HK-2 (cell line): ENCODE data around the gene NPAS3.

Experiments used
- DNase-seq: peaks from one replicate; pipeline ENCODE4 v3.0.0-alpha.2; 2018; ENCODE audit not compliant: unreplicated experiment

NPAS3 gene

DNA sequence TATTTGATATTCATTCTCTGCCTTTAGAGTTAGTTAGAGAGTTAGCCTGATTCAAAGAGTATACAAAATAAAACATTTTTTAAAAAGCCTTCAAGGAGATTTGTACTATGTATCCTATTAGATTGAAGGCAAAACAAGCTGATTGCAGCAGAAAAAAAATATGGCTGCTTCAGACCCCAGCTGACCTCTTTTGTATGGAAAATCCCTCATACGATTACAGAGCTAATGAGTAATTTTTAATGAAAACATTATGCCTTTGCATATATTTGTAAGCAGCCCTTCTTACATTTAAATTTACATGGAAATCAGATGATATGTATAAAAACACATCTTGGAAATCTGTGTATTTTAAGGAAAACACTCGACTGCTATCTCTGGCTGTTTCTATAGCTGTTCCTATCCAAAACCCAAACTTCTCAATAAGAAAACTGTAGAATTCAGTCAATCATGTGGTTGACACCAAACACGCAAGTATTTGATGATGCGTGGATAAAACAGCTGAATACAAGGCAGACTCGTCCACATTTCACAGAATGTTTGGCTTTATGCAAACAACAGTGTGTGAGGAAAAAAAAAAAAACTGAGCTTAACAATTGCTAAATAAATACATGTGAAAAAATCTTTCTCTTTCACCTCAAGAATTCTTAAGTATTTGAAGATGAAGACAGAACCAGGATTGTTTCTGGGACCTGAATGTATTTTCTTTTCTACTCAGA is 736.9 kb downstream of the NPAS3 start:
- DNase-seq, result no peak

DNA sequence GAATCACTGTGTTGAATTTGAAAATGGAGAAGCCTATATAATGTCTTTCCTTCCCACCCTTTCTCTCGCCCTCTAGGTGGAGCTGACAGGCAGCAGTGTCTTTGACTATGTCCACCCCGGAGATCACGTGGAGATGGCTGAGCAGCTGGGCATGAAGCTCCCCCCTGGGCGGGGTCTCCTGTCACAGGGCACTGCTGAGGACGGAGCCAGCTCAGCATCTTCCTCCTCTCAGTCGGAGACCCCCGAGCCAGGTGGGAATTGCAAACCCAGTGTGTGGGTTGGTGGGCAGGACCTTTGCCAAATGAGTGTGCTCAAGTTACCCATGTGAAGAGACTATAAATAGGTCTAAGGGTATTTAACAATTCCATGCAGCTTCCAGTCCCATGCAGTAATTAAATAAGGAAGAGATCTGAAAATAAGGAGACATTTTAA is 737.5 kb downstream of the NPAS3 start:
- DNase-seq, result peak; percentile 67

GRCh38 chr14:33676891-33677290 is 738.2 kb downstream of the NPAS3 start:
- no peak for DNase-seq

DNA sequence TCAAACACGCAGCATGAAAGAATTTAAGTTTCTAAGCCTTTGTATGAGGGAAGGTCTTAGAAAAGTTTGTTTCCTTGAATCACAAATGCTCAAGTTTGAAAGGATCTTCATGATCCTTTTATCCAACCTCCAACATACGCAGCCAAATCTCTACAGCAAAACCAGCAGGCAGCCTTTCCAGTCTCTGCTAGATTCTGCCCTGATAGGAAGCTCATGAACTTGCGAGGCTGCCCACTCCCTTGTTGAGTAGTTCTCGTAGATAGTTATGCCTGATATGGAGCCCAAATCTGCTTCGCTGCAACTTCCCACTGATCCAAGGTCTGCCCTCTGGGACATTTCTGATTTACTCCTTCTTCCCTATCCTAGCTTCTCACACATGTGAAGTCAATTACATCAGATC is 739.3 kb downstream of the NPAS3 start:
- no peak for DNase-seq

DNA sequence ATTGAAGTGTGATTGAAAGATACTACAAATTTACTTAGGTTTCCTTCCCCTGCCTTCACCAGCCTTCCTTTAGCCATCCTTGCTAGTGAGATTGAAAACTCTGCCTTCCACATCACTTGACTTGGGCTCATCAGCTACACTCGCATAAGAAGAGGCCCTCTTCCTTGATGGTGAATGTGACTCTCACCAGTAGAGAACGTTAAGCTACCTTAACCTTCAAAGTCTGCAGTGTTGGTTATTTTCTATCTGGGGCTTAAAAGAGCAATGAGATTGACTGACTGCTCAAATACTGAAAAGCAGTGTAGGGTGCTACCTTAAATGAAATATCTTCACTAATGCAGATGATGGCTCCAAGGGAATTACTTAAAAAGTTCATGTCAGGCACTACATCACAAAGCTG is 740.3 kb downstream of the NPAS3 start:
- DNase-seq, result no peak

GRCh38 chr14:33679461-33680225 is 741.0 kb downstream of the NPAS3 start:
- DNase-seq, result no peak

DNA sequence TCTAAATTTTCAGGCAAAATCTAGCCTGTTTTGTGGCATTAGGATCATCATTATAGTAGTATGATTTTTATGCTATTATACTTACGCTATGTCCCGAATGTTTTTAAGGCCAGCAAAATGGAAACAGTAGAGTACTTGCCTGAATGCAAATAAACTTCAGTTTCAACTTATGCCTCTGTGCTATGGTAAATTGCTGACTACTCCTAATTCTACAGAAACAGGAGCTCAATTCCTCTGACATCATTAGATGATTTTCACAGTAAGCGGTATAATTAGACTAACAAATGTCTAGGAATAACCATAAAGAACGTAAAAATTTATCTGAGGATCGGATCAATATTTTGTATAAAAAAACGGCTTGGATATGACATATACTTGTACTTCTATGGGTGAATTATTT is 742.2 kb downstream of the NPAS3 start:
- no peak for DNase-seq

GRCh38 chr14:33682760-33683159 is 744.1 kb downstream of the NPAS3 start:
- no peak for DNase-seq

GRCh38 chr14:33685026-33685425 is 746.3 kb downstream of the NPAS3 start:
- no peak for DNase-seq

GRCh38 chr14:33685698-33686097 is 747.0 kb downstream of the NPAS3 start:
- DNase-seq, result no peak

DNA sequence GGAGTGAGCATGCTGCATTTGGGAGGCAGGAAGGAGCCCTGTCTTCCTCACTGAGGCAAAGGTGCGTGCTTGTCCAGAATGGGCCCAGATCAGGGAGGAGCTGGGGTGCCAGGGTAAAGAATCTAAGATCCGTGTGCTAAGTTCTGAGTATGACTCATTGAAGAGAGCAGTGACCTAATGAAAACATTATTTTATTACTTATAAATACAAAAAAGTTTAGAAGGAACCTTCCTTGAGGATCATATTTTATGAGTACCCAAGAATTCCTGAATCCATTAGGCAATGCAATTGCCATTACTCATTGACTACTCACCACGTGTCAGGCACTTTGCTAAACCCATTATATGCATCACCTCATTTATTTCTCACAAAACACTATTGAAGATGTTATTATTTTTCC is 747.5 kb downstream of the NPAS3 start:
- peak; percentile 26 for DNase-seq

DNA sequence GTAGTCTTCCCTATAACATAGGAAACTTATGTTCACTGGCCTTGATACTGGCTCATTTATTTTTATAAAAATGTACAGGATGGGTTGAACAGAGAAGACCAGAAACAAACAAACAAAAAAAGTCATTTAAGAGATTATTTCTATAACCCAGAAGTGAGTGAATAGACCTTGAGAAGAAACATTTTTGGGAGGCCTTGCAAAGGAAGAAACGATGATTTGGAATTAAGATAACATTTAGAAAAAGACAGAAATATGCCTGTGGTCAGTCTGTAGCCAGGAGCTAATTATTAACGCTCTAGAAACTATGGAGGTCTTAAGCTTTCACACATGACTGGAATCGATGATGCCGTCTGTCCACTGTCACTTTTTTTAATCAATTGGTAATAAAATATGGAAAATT is 748.2 kb downstream of the NPAS3 start:
- no peak for DNase-seq

- DNase-seq, result no peak
Measured at GRCh38 chr14:33689680-33690079, 751.0 kb downstream of the NPAS3 start.

GRCh38 chr14:33691907-33692306 is 753.2 kb downstream of the NPAS3 start:
- DNase-seq, result no peak

GRCh38 chr14:33692762-33693161 is 754.1 kb downstream of the NPAS3 start:
- DNase-seq, result no peak

DNA sequence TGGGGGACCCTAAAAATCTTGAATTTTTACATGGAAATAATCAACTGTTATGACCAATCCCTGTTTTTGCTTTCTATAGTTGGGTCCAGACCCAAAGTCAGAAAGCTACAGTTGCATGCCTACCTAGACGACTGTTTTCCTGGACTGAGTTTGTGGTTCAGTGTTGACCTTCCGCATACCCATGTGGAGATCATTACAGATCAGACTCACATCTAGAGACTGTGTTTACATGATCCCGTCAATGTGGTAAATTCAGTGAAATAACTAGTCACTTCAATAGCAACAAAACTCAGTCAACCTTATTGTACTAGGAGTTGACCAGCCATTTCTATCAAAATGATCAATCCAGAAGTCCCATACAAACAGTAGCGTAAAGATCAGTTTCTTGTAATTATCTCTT is 754.6 kb downstream of the NPAS3 start:
- DNase-seq, result no peak

- DNase-seq, result no peak
Measured at GRCh38 chr14:33696165-33696564, 757.5 kb downstream of the NPAS3 start.

- DNase-seq, result no peak
Measured at GRCh38 chr14:33699300-33699983, 760.8 kb downstream of the NPAS3 start.

- no peak for DNase-seq
Measured at GRCh38 chr14:33700052-33700451, 761.4 kb downstream of the NPAS3 start.

DNA sequence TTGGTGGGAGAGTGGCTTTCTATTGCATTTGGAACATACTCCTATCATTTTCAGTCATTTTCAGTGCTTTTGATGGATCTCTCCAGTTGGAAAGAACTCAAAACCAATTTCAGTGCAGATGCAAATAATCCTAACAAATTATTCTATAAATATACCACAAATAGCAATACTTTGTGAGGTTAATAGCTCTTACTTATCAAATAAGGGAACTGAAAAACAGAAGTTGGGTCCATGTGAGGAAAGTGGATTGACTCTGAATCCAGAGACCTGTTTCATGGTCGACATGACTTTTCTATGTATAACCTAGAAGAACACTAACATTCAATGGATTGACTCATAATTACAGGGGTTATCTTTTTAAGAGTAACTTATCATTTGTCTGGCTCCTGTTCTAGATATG is 763.6 kb downstream of the NPAS3 start:
- no peak for DNase-seq

DNA sequence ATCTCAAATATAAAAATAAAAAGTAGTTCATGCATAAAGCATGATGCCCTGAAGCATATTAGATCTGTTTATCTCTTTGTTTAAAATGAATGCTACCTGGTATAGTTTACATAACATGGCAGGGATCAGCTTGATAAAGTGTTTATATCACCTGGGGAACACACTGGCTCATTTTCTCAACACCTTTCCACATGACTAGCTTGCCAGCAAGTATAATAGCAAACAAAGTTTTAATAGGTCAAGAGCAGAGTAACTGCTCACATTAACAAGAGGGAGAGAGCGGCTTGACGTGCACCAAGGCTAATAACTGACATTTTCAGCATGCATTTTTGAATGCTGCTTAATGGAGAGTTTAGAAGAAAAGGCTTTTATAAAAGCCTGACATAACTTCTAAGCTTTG is 765.8 kb downstream of the NPAS3 start:
- no peak for DNase-seq

DNA sequence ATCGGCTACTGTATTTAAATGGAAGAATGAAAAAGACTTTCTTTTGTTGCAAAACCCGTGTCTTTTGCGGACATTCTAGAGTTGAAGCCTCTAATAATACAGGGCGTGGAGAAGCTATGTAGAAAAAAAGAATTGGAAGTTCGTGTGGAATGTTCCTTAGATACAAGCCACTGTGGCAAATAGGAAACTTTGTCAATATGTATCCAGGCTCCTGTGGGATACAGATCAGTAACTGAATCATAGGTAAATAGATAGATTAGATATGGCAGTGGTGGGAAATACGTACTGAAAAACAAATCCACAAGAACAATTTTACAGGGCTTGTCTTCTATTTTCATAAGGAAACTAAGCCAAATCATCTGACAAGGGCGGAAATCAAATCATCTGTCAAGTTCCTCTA is 766.8 kb downstream of the NPAS3 start:
- DNase-seq, result no peak

DNA sequence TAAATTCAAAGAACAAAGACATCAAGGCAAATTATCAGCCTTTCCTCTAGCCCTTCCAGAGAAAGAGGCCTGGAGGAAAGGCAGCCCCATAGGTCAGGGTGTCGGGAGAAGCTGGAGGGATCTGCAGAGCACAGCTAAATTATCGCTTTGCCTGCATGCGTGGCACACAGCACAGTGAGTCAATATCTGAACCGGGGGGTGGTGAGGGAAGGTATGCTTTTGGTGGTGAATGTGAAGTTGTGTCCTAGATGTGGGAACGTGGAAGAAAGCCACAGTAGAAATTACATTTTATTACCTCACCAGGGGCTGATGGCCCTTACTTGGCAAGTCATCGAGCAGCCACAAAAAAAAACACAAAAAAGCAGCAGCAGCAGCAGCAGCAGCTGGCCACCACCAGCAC is 769.0 kb downstream of the NPAS3 start:
- no peak for DNase-seq
